Stimulated activated naive CD4-positive, alpha-beta T cell treated with Interleukin-2 at 50 U/mL for 16 hours (primary cell): ENCODE data around the gene BTBD8.

Experiments used
- DNase-seq: peaks from one replicate; lab custom pipeline; 2025; lab: John Stamatoyannopoulos, UW

The BTBD8 gene

DNA sequence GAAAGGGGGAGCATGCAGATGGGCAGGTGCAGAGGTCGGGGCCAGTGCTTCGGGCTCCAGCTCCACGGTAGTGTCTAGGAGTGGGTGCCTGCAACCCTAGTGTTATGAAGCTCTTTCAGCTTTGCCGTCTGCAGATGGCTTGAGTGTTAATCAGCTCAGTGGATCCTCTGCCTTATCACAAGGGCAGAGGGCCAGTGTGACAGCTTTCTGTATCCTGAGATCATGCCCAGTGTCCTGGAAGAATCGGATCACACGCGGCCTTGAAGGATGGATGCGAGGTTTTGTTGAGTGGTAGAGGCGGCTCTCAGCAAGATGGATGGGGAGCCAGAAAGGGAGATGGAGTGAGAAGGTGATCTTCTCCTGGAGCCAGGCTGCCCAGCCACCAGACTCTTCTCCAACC, 112.1 kb downstream of the BTBD8 start:
- no peak for DNase-seq

DNA sequence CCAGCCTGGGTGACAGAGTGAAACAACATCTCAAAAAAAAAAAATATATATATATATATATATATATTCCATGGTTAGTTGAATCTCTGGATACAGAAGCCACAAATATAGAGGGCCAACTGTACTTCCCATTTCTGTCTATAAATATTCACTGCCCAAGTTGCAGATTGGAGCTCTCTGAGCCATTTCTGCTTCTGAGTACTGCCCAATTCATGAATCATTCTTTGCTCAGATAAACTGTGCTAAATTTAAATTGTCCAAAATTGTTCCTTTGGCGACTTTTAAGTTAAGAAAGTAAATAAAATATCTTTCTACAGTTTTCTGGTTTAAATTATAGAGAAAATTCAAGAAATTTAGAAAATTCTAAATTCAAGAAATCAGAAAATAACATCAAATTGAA, 114.4 kb downstream of the BTBD8 start:
- no peak for DNase-seq

DNA sequence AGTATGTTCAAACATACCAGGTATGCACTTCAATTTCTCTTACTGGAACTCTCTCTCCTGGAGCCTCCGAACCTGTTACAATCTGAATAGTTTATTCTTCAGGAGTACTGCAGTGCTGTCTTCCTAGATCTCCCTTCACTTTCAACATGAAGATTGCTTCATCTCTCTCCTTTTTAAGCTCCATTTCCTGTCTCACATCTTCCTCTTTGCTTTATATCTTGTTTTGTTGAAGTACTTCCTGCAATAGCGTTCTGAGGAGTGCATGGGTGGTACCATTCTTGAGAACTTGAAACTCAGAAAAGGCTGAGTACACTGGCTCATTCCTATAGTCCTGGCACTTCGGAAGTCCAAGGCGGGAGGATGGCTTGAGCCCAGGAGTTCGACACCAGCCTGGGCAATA, 121.8 kb downstream of the BTBD8 start:
- DNase-seq, result no peak

DNA sequence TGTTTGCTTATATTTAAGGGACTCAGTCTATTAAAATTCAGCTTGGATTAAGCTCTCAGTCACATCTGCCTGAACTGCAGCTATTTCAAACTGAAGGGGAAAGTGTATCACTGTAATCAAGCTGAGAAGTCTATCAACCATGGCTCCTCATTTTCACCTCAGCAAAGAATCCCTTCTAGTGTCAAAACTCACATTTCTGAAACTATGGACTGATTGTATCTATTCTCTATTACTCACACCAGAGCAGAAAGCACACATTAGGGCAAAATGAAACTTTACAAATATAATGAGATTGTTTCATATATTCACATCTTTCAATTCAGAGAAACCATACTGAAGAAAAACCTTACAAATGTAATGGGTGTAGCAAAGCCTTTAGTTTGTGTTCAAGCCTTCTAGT, 123.0 kb downstream of the BTBD8 start:
- DNase-seq, result no peak

DNA sequence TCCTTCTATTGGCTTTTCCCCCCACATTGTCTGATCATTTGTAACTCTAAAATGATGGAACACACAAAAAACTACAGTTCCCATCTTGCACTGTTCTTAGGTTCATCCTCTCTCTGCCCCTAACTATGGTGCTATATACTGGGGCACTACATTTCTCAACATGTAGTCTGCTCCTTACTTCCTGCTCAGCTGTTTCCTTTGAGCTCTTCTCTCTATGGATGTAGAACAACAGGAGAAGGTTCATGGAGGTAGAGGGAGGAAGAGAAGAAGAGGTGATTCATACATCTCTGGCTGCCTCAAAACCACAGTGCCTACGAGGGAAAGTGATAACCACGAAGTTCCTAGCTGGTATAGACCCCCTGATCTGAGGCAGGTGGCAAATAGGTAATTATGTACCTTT, 130.6 kb downstream of the BTBD8 start:
- no peak for DNase-seq

DNA sequence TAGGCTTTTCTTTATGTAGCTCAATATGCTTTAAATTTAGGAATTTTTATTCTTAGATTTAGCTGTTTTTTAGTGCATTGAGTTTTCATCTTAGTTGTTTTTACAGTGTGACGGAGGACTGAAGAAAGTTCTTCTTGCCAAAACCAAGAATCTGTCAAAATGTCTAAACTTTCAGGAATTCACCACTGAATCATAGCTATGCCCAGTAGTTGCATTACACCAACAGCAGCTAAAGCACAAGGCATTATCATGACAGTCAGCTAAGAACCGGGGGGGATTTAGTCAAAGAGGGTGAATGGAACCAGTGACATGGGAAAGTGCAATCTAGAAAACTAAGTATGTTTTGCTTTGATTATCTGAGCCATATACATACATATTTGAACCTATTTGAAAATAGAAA, 131.0 kb downstream of the BTBD8 start:
- no peak for DNase-seq

DNA sequence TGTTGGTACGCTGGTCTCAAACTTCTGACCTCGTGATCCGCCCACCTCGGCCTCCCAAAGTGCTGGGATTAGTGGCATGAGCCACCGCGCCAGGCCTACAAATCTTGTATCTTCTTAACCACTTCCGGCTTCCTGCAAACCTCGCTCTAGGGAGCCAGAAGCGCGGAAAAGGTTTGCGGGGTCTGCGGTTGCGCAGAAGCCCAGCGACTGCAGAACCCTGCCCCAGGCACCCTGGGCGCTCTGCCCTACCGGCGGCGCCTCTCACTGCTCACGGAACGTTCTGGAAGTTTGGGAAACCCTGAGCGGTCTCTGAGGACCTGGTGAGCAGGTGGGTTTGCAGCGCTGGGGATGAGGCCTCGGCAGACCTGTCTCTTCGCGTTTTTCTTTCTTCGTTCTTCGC, 137.6 kb downstream of the BTBD8 start, which contains the start of gene C1orf146:
Gene C1orf146, plus strand, starts transcription at position 195 of the 400 bp plus-strand sequence. CDS start 13,506 bp downstream, outside the sequence.
- DNase-seq, result no peak

DNA sequence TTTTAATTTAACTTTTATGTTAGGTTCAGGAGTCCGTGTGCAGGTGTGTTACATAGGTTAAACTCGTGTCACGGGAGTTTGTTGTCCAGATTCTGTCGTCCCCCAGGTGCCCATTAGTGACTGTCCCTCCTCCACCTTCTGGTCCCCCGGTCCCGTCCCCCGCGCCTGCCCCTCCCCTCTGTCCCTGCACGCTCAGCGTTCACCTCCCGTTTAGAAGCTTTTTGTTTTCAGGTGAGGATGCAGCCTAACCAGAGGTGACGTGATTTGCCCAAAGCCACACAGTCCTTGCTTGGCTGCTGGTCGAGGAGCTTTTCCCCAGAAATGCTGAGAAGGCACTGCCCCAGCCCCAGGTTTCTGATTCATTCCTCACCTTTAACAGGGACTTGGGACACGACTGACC, 138.4 kb downstream of the BTBD8 start:
- DNase-seq, result no peak

DNA sequence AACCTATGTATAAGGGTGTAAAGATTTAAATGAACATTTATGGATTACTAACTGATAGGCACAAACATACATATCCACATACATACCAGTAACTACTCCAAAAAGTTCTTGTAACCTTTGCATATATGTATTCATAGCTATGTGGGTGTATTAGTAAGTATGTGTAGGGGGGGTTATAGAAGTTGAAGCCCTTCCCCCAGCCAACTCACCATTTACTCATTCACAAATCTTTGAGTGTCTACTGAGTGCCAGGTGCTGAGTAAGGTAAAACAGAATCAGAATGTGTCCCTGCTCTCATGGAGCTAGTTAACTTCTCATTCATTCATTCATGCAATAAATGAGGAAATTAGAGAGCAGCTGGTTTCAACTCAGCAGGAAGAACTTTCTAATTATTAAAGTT, 138.9 kb downstream of the BTBD8 start:
- no peak for DNase-seq

DNA sequence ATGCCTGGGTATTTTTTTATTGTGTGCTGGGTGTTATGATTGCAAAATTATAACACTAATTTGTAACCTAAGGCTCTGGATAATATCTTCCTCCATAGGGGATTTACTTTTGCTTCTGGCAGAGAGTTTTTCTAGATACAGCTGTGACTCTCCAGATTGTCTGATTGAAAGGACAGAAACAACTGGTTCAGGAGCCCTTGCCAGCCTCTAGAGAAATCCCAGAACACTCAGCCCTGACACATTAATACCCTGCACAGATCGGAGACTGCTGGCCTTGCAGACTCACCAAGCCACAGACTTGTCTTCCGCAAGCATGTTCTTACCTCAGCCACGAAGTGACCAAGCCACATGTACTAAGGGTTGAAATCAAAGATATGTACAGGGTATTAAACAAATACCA, 148.3 kb downstream of the BTBD8 start:
- DNase-seq, result no peak

DNA sequence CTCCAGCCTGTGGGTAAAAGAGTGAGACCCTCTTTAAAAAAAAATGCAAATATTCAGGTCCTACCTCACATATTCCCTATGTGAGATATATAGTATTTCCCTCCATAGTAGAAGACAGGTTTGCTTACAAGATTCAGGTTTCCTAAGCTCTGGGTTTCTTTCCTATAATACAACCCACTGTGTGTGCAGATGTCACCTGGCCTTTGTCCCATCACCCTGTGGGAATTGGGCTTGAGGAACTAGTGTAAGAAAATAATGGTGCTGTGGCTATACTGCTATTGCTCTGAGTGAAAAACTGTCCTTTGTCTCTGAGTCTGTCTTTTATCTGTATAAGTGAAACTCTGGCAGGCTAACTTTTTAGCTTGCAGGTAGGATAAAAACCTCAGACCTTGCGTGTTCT, 150.6 kb downstream of the BTBD8 start:
- DNase-seq, result no peak
